Measurements from ENCODE around the gene CNOT3. TPM values are rescaled to one million over a fixed set of nuclear protein-coding genes. Genes with fewer than 3 reads are reported as not detected.

CNOT3 gene
- total RNA-seq, 1 experiment from 2014 or later: 76.7 TPM

Other genes starting within 250 kb of the CNOT3 start
- gene CACNG7, start 228.5 kb upstream of the CNOT3 start, total RNA-seq (2021; ENCODE audit: unreplicated experiment): not detected
- gene CACNG8, start 174.8 kb upstream of the CNOT3 start, total RNA-seq (2021; ENCODE audit: unreplicated experiment): 0.93 TPM
- 0.15 TPM for gene CACNG6, start 146.1 kb upstream of the CNOT3 start, total RNA-seq (2021; ENCODE audit: unreplicated experiment)
- not detected for gene VSTM1, start 73.9 kb upstream of the CNOT3 start, total RNA-seq (2021; ENCODE audit: unreplicated experiment)
- not detected for gene TARM1, start 56.4 kb upstream of the CNOT3 start, total RNA-seq (2021; ENCODE audit: unreplicated experiment)
- gene OSCAR, start 37.0 kb upstream of the CNOT3 start, total RNA-seq (2021; ENCODE audit: unreplicated experiment): 0.59 TPM
- 149 TPM for gene NDUFA3, start 34.9 kb upstream of the CNOT3 start, total RNA-seq (2021; ENCODE audit: unreplicated experiment)
- gene TFPT, start 22.1 kb upstream of the CNOT3 start, total RNA-seq (2021; ENCODE audit: unreplicated experiment): 7.1 TPM
- 99.0 TPM for gene PRPF31, start 22.0 kb upstream of the CNOT3 start, total RNA-seq (2021; ENCODE audit: unreplicated experiment)
- 7.6 TPM for gene LENG1, start 22.0 kb downstream of the CNOT3 start, total RNA-seq (2021; ENCODE audit: unreplicated experiment)
- 60.3 TPM for gene TMC4, start 35.4 kb downstream of the CNOT3 start, total RNA-seq (2021; ENCODE audit: unreplicated experiment)
- gene MBOAT7, start 51.8 kb downstream of the CNOT3 start, total RNA-seq (2021; ENCODE audit: unreplicated experiment): 113 TPM
- 99.9 TPM for gene TSEN34, start 53.5 kb downstream of the CNOT3 start, total RNA-seq (2021; ENCODE audit: unreplicated experiment)
- gene RPS9, start 63.1 kb downstream of the CNOT3 start, total RNA-seq (2021; ENCODE audit: unreplicated experiment): 1,666 TPM
- gene LILRB3, start 85.2 kb downstream of the CNOT3 start, total RNA-seq (2021; ENCODE audit: unreplicated experiment): 0.12 TPM
- gene LILRA6, start 105.0 kb downstream of the CNOT3 start, total RNA-seq (2021; ENCODE audit: unreplicated experiment): not detected
- not detected for gene LILRB5, start 119.5 kb downstream of the CNOT3 start, total RNA-seq (2021; ENCODE audit: unreplicated experiment)
- not detected for gene LILRB2, start 143.3 kb downstream of the CNOT3 start, total RNA-seq (2021; ENCODE audit: unreplicated experiment)
- not detected for gene LILRA5, start 175.4 kb downstream of the CNOT3 start, total RNA-seq (2021; ENCODE audit: unreplicated experiment)
- gene LILRA4, start 201.4 kb downstream of the CNOT3 start, total RNA-seq (2021; ENCODE audit: unreplicated experiment): not detected
- gene LAIR1, start 227.2 kb downstream of the CNOT3 start, total RNA-seq (2021; ENCODE audit: unreplicated experiment): 0.89 TPM